ENCODE data around the gene NT5C. TPM values are rescaled to one million over a fixed set of nuclear protein-coding genes. Genes with fewer than 3 reads are reported as not detected.
A peak's percentile ranks its signal among the peaks of the same experiment; 100 is the strongest.
"Not testable (repeated sequence)": the region's sequence is repeated elsewhere in the genome, so short reads cannot be mapped to it uniquely, and the experiment has no call there.

NT5C gene
- 10 to 100 TPM; 56.0 to 64.9 TPM for total RNA-seq

DNA sequence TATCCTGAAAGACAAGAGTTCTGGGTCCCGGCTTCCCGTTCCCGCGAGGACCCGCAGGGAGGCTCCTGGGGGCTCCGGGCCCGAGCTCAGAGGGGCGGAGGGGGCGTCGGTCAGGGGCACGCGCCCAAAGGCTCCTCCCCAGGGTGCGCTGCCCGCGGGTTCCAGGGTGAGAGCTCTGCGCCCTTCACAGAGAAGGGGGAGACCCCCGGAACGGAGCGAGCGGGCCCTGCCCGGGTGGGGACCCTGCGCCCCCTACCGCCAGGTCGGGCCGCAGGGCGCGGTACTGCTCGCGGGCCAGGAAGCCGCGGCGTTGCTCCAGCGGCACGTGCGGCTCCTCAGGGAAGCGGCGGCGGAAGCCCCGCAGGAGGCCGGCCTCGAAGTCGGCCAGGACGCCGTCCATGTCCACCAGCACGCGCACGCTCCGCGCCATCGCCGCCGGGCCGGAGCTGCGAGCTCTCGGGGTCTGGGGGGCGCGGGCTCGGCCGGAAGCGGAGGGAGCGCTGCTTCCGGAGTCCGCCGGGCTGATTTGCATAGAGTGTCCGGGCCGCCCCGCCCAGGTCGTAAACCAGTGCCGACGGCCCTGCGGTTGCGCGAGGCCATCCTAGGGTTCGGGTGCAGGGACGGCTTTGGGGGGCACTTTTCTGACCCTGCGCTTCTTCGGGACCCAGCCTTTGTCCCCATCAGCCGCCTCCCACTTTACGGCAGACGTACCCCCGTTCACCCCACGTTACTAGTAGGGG is at the start of gene NT5C:
Gene NT5C (minus strand): TSS at position 465 of the 740 bp plus-strand sequence. CDS start 35 bp downstream, at position 430.
- Mint-ChIP-seq H3K27ac (peak within 1 kb of the TSS; percentile 88), H3K4me3 (peak within 1 kb of the TSS; percentile 85), H3K4me1 (peaks cover 6% of the 10 kb centered on the region), H3K36me3 (ENCODE audit: low read depth) (peaks cover 36% of the 10 kb centered on the region), H3K9me3 (no peaks in the 10 kb centered on the region), H3K27me3 (no peaks in the 10 kb centered on the region)
- ATAC-seq (replicated peaks): peak; percentile 94

DNA sequence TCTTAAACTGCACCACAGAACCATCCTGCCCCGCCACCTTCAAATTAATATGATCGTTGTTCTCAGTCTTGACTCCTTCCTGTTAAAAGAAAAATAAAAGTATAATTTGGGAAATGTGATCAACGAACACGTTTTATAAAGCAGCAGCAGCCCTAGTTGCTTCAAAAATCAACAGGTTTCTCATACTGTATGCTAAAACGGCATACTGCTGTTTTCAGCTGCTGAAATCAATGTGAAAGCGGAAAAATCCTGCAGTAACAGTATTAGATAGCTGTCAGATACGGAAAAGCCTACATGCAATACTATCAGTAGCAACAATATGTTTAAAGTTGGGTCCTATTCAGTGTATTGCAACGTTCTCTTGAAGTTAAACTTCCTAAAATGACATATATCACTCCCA is 49.6 kb upstream of the NT5C start:
- no peaks in the 10 kb centered on the region for H3K27me3 Mint-ChIP-seq
- H3K27ac Mint-ChIP-seq: peak overlapping the region; percentile 90
- ATAC-seq (replicated peaks): no peak
- H3K4me3 Mint-ChIP-seq: peak overlapping the region; percentile 93
- H3K4me1 Mint-ChIP-seq: peaks cover 21% of the 10 kb centered on the region
- H3K9me3 Mint-ChIP-seq: no peaks in the 10 kb centered on the region
- H3K36me3 Mint-ChIP-seq (ENCODE audit: low read depth): peaks cover 74% of the 10 kb centered on the region

DNA sequence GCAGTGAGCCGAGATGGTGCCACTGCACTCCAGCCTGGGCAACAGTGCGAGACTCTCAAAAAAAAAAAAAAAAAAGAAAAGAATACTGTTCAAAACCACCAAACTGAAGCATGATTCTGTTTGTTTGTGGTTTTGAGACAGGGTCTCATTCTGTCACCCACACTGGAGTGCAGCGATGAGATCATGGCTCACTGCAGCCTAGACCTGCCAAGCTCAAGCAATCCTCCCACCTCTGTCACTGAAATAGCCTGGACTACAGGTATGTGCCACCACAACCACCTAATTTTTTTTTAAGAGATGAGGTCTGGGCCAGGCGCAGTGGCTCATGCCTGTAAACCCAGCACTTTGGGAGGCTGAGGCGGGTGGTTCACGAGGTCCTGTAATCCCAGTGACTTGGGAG is 46.9 kb upstream of the NT5C start:
- ATAC-seq (replicated peaks): no peak
- peaks cover 8% of the 10 kb centered on the region for H3K4me1 Mint-ChIP-seq
- H3K36me3 Mint-ChIP-seq (ENCODE audit: low read depth): peaks cover 90% of the 10 kb centered on the region
- H3K4me3 Mint-ChIP-seq: no peak overlapping the region
- no peaks in the 10 kb centered on the region for H3K9me3 Mint-ChIP-seq
- H3K27ac Mint-ChIP-seq: no peak overlapping the region
- no peaks in the 10 kb centered on the region for H3K27me3 Mint-ChIP-seq

DNA sequence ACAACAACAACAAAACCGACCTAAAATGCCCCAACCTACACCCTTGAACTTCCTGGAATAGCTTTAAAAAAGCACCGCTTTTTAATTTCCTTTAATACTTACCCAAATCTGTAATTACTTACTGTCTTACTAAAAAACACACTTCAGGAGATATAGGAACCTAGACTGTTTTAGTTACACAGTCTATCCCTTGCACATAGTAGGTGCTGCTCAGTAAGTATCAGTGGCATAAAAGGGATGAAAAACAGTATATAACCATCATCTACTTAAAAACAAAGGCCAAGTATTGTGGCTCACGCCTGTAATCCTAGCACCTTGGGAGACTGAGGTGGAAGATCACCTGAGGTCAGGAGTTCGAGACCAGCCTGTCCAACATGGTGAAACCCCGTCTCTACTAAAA is 45.1 kb upstream of the NT5C start:
- no peak overlapping the region for H3K27ac Mint-ChIP-seq
- H3K36me3 Mint-ChIP-seq (ENCODE audit: low read depth): peaks cover 100% of the 10 kb centered on the region
- no peaks in the 10 kb centered on the region for H3K9me3 Mint-ChIP-seq
- H3K27me3 Mint-ChIP-seq: no peaks in the 10 kb centered on the region
- no peak overlapping the region for H3K4me3 Mint-ChIP-seq
- peaks cover 11% of the 10 kb centered on the region for H3K4me1 Mint-ChIP-seq
- no peak for ATAC-seq (replicated peaks)

DNA sequence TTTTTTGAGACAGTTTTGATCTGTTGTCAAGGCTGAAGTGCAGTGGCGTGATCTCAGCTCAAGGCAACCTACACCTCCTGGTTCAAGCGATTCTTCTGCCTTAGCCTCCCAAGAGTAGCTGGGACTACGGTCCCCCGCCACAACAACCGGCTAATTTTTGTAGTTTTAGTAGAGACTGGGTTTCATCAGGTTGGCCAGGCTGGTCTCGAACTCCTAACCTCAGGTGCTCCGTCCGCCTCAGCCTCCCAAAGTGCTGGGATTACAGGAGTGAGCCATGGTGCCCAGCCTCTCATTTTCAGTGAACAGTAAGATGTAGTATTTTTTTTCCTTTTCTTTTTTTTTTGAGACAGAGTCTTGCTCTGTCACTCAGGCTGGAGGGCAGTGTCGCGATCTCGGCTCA is 43.5 kb upstream of the NT5C start:
- peaks cover 100% of the 10 kb centered on the region for H3K36me3 Mint-ChIP-seq (ENCODE audit: low read depth)
- no peaks in the 10 kb centered on the region for H3K27me3 Mint-ChIP-seq
- H3K27ac Mint-ChIP-seq: no peak overlapping the region
- ATAC-seq (replicated peaks): no peak
- H3K9me3 Mint-ChIP-seq: no peaks in the 10 kb centered on the region
- H3K4me3 Mint-ChIP-seq: no peak overlapping the region
- H3K4me1 Mint-ChIP-seq: peaks cover 4% of the 10 kb centered on the region

DNA sequence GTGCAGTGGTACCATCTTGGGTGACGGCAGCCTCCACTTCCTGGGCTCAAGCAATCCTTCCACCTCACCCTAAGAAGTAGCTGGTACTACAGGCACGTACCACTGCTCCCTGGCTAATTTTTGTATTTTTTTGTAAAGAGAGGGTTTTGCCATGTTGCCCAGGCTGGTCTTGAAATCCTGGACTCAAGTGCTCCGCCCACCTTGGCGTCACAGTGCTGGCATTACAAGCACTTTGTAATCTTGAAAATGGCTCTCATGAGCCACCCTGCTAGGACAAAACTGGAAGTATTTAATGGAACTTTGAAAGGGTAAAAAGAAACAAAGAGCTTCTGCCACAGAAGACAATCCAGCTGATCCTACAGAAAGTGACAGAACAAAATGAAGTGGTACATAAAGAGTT is 42.0 kb upstream of the NT5C start:
- Mint-ChIP-seq H3K4me1 (peaks cover 4% of the 10 kb centered on the region), H3K27me3 (no peaks in the 10 kb centered on the region), H3K27ac (no peak overlapping the region), H3K4me3 (no peak overlapping the region), H3K9me3 (no peaks in the 10 kb centered on the region), H3K36me3 (ENCODE audit: low read depth) (peaks cover 100% of the 10 kb centered on the region)
- no peak for ATAC-seq (replicated peaks)

DNA sequence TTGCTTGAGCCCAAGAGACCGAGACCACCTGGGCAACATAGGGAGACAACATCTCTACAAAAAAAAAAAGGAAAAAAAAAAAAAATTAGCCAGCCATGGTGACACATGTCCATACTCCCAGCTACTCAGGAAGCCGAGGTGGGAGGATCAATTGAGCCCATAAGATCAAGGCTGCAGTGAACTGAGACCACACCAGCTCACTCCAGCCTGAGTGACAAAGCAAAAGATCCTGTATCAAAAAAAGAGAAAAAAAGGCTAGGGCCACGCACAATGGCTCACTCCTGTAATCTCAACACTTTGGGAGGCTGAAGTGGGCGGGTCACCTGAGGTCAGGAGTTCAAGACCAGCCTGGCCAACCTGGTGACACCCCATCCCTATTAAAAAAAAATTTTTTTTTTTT is 37.5 kb upstream of the NT5C start:
- Mint-ChIP-seq H3K36me3 (ENCODE audit: low read depth) (peaks cover 100% of the 10 kb centered on the region), H3K27ac (no peak overlapping the region), H3K27me3 (no peaks in the 10 kb centered on the region), H3K4me1 (peaks cover 4% of the 10 kb centered on the region), H3K4me3 (no peak overlapping the region), H3K9me3 (no peaks in the 10 kb centered on the region)
- ATAC-seq (replicated peaks): no peak

DNA sequence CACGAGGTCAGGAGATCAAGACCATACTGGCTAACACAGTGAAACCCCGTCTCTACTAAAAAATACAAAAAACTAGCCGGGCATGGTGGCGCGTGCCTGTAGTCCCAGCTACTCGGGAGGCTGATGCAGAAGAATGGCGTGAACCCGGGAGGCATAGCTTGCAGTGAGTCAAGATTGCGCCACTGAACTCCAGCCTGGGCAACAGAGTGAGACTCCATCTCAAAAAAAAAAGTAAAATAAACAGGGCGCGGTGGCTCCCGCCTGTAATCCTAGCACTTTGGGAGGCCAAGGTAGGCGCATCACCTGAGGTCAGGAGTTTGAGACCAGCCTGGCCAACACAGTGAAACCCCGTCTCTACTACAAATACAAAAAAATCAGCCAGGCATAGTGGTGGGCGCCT is 33.1 kb upstream of the NT5C start:
- H3K4me1 Mint-ChIP-seq, H3K27me3 Mint-ChIP-seq: not testable (repeated sequence)

DNA sequence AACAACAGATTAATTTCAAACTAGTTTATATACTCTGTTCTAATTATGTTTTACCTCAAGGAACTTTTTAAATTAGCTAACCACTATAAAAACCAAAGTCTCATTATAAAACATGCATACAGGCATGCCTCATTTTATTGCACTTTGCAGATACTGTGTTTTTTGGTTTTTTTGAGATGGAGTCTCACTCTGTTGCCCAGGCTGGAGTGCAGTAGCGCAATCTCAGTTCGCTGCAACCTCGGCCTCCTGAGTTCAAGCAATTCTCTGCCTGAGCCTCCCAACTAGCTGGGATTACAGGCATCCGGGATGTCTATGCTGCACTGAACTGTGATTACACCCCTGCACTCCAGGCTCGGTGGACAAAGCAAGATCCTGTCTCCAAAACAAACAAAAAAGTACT is 31.5 kb upstream of the NT5C start:
- Mint-ChIP-seq H3K4me1 (no peaks in the 10 kb centered on the region), H3K36me3 (ENCODE audit: low read depth) (peaks cover 46% of the 10 kb centered on the region), H3K9me3 (no peaks in the 10 kb centered on the region), H3K27ac (no peak overlapping the region), H3K4me3 (no peak overlapping the region), H3K27me3 (no peaks in the 10 kb centered on the region)
- no peak for ATAC-seq (replicated peaks)

More for the DNA sequence above, 33.1 kb upstream of the NT5C start:
- H3K36me3 Mint-ChIP-seq (ENCODE audit: low read depth): peaks cover 61% of the 10 kb centered on the region
- H3K4me3 Mint-ChIP-seq; H3K27ac Mint-ChIP-seq; ATAC-seq (replicated peaks); H3K9me3 Mint-ChIP-seq: not testable (repeated sequence)

DNA sequence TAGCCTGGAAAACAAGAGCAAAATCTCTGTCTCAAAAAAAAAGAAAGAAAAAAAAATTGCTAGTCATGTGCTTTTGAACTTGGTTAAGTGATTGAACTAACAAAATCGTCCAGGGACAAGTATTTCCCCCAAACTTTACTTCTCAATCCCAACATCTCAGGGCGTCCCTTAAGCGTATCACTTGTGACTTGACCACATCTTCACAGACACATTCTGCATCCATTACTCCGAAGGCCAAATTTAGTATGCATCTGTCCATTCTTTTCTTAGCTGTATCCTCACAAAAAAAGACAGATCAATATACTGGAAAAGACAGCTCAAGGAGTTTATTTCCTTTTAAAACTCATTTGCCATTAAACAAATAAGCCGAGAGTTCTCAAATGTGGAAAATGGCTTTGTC is 28.7 kb upstream of the NT5C start:
- no peak for ATAC-seq (replicated peaks)
- peaks cover 17% of the 10 kb centered on the region for H3K36me3 Mint-ChIP-seq (ENCODE audit: low read depth)

DNA sequence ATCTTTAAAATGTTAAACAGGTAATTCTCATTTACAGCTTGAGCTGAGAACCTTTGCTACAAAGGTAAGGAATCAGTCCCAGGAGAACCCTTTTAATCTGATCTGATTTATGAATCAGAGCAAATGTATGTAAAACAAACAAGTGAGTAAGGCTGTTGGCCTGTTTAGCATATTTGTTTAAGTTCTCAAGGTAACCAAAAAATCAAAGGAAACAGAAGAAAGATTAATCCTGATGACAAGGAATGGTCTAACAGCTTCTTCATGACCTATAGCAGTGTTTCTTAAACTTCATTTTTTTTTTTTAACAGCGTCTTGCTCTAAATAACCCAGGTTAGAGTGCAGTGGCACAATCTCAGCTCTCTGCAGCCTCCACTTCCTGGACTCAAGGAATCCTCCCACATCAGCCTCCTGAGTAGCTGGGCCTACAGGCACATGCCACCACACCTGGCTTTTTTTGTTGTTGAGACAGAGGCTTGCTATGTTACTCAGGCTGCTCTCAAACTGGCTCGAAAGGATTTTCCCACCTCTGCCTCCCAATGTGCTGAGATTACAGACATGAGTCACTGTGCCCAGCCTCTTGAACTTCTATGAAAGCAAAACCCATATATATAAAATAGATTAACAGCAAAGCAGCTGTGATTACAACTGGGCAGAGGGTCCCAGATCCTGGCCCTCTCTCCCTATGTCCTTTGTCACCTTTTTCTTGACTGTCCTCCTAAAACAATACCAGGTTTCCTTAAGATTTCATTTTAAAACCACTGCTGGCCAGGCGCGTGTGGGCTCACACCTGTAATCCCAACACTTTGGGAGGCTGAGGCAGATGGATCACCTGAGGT is 27.9 kb upstream of the NT5C start:
- H3K36me3 Mint-ChIP-seq (ENCODE audit: low read depth): peaks cover 13% of the 10 kb centered on the region
- peaks cover 13% of the 10 kb centered on the region for H3K4me1 Mint-ChIP-seq
- no peaks in the 10 kb centered on the region for H3K9me3 Mint-ChIP-seq
- no peak overlapping the region for H3K4me3 Mint-ChIP-seq
- H3K27ac Mint-ChIP-seq: peak overlapping the region; percentile 72
- no peaks in the 10 kb centered on the region for H3K27me3 Mint-ChIP-seq
- ATAC-seq (replicated peaks): peak; percentile 42

More for the DNA sequence above, 28.7 kb upstream of the NT5C start:
- Mint-ChIP-seq H3K27ac (no peak overlapping the region), H3K27me3 (no peaks in the 10 kb centered on the region), H3K4me3 (no peak overlapping the region), H3K4me1 (peaks cover 8% of the 10 kb centered on the region), H3K9me3 (no peaks in the 10 kb centered on the region)

DNA sequence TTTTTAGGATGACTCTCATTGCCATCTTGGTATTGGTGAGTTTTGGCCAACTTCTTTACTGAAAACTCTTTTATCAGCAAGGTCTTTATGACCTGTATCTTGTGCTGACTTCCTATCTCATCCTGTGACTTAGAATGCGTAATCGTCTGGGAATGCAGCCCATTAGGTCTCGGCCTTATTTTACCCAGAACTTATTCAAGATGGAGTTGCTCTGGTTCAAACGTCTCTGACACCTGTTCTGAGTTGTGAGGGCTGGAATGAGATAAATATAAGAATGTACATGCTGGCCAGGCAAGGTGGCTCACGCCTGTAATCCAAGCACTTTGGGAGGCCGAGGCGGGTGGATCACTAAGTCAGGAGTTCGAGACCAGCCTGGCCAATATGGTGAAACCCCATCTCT is 26.9 kb upstream of the NT5C start:
- Mint-ChIP-seq H3K36me3 (ENCODE audit: low read depth) (peaks cover 11% of the 10 kb centered on the region), H3K4me1 (peaks cover 13% of the 10 kb centered on the region)
- ATAC-seq (replicated peaks); H3K9me3 Mint-ChIP-seq; H3K27ac Mint-ChIP-seq; H3K27me3 Mint-ChIP-seq; H3K4me3 Mint-ChIP-seq: not testable (repeated sequence)

DNA sequence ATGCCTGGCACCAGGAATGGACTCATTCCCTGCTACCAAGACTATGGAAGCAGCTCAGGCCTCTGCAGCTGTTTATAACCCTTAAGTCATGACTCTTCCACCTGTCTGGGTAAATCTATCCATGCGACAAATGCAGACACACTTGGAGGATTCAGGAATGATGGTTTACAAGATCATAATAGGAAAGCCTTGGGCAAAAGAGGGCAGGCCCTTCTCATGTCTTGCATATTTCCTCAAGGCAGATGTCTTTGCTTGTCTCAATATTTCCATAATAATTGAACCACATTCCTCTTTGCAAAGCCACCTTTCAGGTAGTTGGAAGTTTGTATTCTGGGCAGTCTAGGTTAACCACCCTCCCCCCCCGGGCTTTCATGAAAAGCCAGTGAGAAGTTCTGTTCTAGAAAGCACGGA is 23.7 kb upstream of the NT5C start:
- H3K9me3 Mint-ChIP-seq: no peaks in the 10 kb centered on the region
- H3K27me3 Mint-ChIP-seq: no peaks in the 10 kb centered on the region
- peak overlapping the region; percentile 85 for H3K27ac Mint-ChIP-seq
- peak overlapping the region; percentile 94 for H3K4me3 Mint-ChIP-seq
- H3K4me1 Mint-ChIP-seq: peaks cover 26% of the 10 kb centered on the region
- H3K36me3 Mint-ChIP-seq (ENCODE audit: low read depth): peaks cover 32% of the 10 kb centered on the region
- ATAC-seq (replicated peaks): no peak

DNA sequence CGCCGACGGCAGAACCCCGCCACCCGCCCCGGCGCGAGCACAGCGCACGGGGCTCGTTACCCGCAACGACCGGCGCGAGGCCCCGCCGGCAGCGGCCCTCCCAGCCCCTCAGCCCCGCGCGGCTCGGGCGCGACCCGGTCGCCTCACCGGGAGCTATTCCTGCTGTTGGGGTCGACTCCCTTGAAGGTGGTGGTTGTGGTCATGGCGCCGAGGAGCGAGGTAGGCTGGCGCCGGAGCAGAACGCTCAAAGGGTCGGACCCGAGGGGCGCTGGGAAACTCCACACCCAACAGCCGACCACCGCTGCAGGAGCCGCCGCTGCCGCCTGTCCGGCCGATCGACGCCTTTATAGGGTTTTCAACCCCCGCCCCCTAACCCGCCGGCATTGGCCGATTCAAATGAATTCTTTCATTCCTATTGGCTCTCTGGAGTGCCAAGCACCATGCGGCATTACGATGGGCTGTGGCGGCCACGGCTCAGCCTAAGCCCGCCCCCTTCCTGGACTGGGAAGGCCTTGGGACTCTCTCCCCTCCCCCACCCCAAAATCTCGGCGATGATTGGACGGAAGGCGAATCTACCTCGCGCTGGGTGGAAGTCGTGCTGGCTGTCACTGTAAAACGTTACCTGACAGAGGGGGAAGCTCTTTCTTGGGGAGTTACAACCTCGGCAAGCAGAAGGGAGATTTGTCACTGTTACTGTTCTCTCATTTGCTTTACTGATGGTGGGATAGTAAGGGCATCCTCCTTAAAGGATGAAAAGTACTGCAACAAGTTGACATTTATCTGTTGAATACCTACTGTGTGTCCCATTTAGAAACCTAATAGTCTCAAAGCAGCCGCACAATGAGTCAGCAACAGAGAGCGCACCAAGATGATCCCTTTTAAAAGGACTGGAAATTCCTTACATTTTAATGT is 22.9 kb upstream of the NT5C start, which contains the start of gene JPT1:
Gene JPT1 (minus strand): TSS at position 318 of the 912 bp plus-strand sequence. CDS start 115 bp downstream, at position 203.
- no peaks in the 10 kb centered on the region for H3K27me3 Mint-ChIP-seq
- no peaks in the 10 kb centered on the region for H3K9me3 Mint-ChIP-seq
- peaks cover 31% of the 10 kb centered on the region for H3K4me1 Mint-ChIP-seq
- H3K4me3 Mint-ChIP-seq: peak within 1 kb of the TSS; percentile 94
- peak within 1 kb of the TSS; percentile 85 for H3K27ac Mint-ChIP-seq
- peak; percentile 98 for ATAC-seq (replicated peaks)
- H3K36me3 Mint-ChIP-seq (ENCODE audit: low read depth): peaks cover 39% of the 10 kb centered on the region

Data from activated T-helper 17 cell treated with anti-CD3 and anti-CD28 coated beads, Interleukin-2, amount 50 U/mL, for 72 hours (primary cell).